Endothelial cell of umbilical vein (primary cell): ENCODE results near the gene PFKFB4. TPM values are rescaled to one million over a fixed set of nuclear protein-coding genes. Genes with fewer than 3 reads are reported as not detected.
"Not testable (repeated sequence)": the region's sequence is repeated elsewhere in the genome, so short reads cannot be mapped to it uniquely, and the experiment has no call there.

ENCODE experiments used
- BruUV-seq: library from RNA; stranded (reverse); fragments of 400-500 nt; replicated peaks from 2 replicates; lab custom pipeline; 2021; lab: Mats Ljungman, UMichigan
- CTCF ChIA-PET: fragments of 300-600, 350-600 bp; sonication (Branson Sonifier 250); formaldehyde crosslinking; loops from one replicate; lab custom pipeline; 2021; ENCODE audit warnings: antibody characterized with exemption, inconsistent platforms; lab: Charles Lee
- POLR2A ChIA-PET: fragments of 300-600, 350-600 bp; sonication (Branson Sonifier 250); formaldehyde crosslinking; loops from one replicate; lab custom pipeline; 2021; ENCODE audit warnings: antibody characterized with exemption, inconsistent platforms; lab: Charles Lee
- DNase-seq: peaks from one replicate; pipeline ENCODE4 v3.0.0-alpha.2; 2011; ENCODE audit warnings: low read depth, low spot score
- FAIRE-seq: peaks from 2 replicates; lab custom pipeline; 2011; peaks lifted over from hg19 to GRCh38; lab: Jason Lieb, UNC
- H2AFZ ChIP-seq: 2 replicates; pipeline ENCODE4 v1.6.0; 2012; ENCODE audit warnings: low read depth, low read length, control low read depth, inconsistent platforms
- H3K27ac ChIP-seq: 2 replicates; pipeline ENCODE4 v1.5.1; 2011; ENCODE audit warnings: low read depth, mild to moderate bottlenecking, control low read depth, low read length, moderate library complexity; ENCODE audit not compliant: insufficient read depth
- H3K27me3 ChIP-seq, 2 experiments: 2 replicates each; pipeline versions ENCODE4 v1.6.0 to v1.6.1; 2011; ENCODE audit warnings: low read length in 2 of 2, mixed read lengths in 1 of 2; ENCODE audit not compliant: control insufficient read depth in 2 of 2, insufficient read depth in 2 of 2
- H3K36me3 ChIP-seq, 2 experiments: 2 replicates in 1 of 2; 3 replicates in 1 of 2; pipeline ENCODE4 v1.5.1; 2011; ENCODE audit warnings: low read length in 2 of 2, mild to moderate bottlenecking in 1 of 2, moderate library complexity in 1 of 2; ENCODE audit not compliant: control insufficient read depth in 2 of 2, insufficient read depth in 2 of 2; ENCODE audit errors: extremely low read depth in 1 of 2
- H3K4me1 ChIP-seq: 3 replicates; pipeline ENCODE4 v1.5.1; 2011; ENCODE audit warnings: mild to moderate bottlenecking, low read length; ENCODE audit not compliant: control insufficient read depth, insufficient read depth; ENCODE audit errors: extremely low read depth
- H3K4me2 ChIP-seq: 2 replicates; pipeline ENCODE4 v1.6.1; 2011; ENCODE audit warnings: low read length, control low read depth, mixed read lengths; ENCODE audit not compliant: insufficient read depth
- H3K4me3 ChIP-seq, 3 experiments: fragments of 200-600 bp in 1 of 3; sonication (generic), shearing (Covaris generic) in 1 of 3; replicated peaks in 1 of 3; 2 replicates each; pipeline ENCODE4 v1.5.1; 2011 to 2016; ENCODE audit warnings: control low read depth in 3 of 3, low read length in 3 of 3, mild to moderate bottlenecking in 2 of 3, inconsistent platforms in 1 of 3, low read depth in 1 of 3, moderate library complexity in 1 of 3; ENCODE audit not compliant: insufficient read depth in 1 of 3
- H3K79me2 ChIP-seq: 2 replicates; pipeline ENCODE4 v1.6.0; 2012; ENCODE audit warnings: low read length, inconsistent platforms; ENCODE audit not compliant: control insufficient read depth, insufficient read depth
- H3K9ac ChIP-seq: replicated peaks from 2 replicates; pipeline ENCODE3; 2011; ENCODE audit warnings: low read length, control low read depth; ENCODE audit not compliant: insufficient read depth; ENCODE audit errors: extremely low read depth
- H3K9me1 ChIP-seq: replicated peaks from 3 replicates; pipeline ENCODE4 v1.6.0; 2011; ENCODE audit warnings: mild to moderate bottlenecking, low read length; ENCODE audit not compliant: control insufficient read depth, insufficient read depth; ENCODE audit errors: extremely low read depth
- H3K9me3 ChIP-seq: replicated peaks from 2 replicates; pipeline ENCODE4 v1.5.1; 2012; ENCODE audit warnings: low read length, inconsistent platforms; ENCODE audit not compliant: control insufficient read depth, insufficient read depth
- H4K20me1 ChIP-seq: replicated peaks from 2 replicates; pipeline ENCODE3; 2011; ENCODE audit warnings: mild to moderate bottlenecking, low read length; ENCODE audit not compliant: control insufficient read depth, insufficient read depth; ENCODE audit errors: extremely low read depth
- JUN ChIP-seq: IDR thresholded peaks from 2 replicates; pipeline ENCODE4 v1.6.1; 2011; ENCODE audit warnings: borderline replicate concordance, low read depth; ENCODE audit not compliant: insufficient read length, insufficient read depth
- POLR2A ChIP-seq: IDR thresholded peaks from 2 replicates; pipeline ENCODE4 v1.6.1; 2012; ENCODE audit warnings: low read depth, mild to moderate bottlenecking, control low read depth, low read length
- POLR2AphosphoS5 ChIP-seq: IDR thresholded peaks from 2 replicates; pipeline ENCODE4 v1.6.1; 2012; ENCODE audit warnings: low read depth, mild to moderate bottlenecking, control low read depth, low read length, moderate library complexity; ENCODE audit not compliant: insufficient read depth
- dilution Hi-C: fragments of 300-500 bp; cut with MboI; formaldehyde crosslinking; loops from one replicate; pipeline ENCODE4 v1.15.0; 2019; ENCODE audit warnings: low sequenced_read_pairs; ENCODE audit not compliant: extremely low pct_ligation_motif_present
- intact Hi-C: fragments of 100-400 bp; cut with micrococcal nuclease; formaldehyde crosslinking; loops from one replicate; pipeline ENCODE4 v1.10.0; 2022
- polyA plus RNA-seq, 4 experiments: library from polyadenylated mRNA; depleted of rRNA in 3 of 4; stranded (reverse) in 3 of 4; unstranded in 1 of 4; fragments of >200 nt; gene quantifications; 2 replicates each; pipeline versions ENCODE4 v1.2.1 to v1.2.3, GENCODE V29; 2011 to 2012; ENCODE audit warnings: missing spikeins in 1 of 4
- total RNA-seq: library from RNA; stranded (reverse); gene quantifications from 2 replicates; pipeline ENCODE4 v1.2.3, GENCODE V29; 2021
- TF ChIP-seq, protein P1 (sequence below), 2 donors: IDR thresholded peaks; 1 replicate in 1 of 2; 2 replicates in 1 of 2; pipeline ENCODE4 v1.5.1; 2011; ENCODE audit warnings: low read length in 2 of 2, mild to moderate bottlenecking in 2 of 2, moderate library complexity in 2 of 2, control low read depth in 1 of 2, inconsistent platforms in 1 of 2, low read depth in 1 of 2; ENCODE audit not compliant: insufficient read depth in 1 of 2; ENCODE audit errors: extremely low read depth in 1 of 2

The PFKFB4 gene
- total and polyA plus RNA-seq, 2 donors (not counting 3 experiments of a cell fraction or from before 2014, with no cell fraction given) = 4.0 to 4.2 TPM

DNA sequence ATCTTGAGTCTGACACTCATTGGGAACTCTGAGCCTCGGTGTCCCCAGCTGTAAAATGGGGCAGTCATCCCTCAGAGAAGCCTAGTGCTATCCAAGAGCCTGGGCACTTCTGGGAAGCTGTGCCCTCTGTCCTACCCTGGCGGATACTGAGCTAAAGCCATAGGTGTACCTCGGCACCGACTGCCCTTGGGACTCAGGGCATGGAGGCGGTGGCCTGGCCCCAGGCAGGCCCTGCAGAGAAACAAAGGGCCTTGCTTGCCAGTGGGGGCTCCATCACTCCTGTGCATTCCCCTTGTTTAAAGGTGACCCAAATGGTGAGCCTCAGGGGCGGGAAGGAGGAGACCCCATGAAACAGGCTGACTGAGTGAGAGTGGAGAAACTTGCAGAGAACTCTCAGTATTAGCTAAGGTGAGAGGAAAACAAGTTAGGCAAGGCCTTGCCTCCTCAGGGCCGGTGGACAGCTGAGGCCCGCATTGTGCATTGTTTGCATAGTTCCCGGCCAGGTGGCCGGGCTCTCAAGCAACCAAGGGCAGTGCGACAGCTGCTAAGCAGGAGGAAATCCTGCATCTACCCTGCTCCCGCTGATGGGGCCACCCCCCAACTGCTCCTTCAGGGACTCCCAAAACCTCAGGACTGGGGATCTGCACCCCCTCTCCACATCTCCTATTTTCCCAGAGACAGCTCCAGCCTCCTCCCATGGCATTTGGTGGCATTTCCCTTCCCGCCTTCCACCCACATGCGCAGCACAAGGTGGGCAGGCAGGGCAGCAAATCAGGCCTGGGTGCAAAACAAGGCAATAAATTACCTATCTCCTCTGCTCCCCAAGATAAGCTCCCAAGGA lies 4.3 kb downstream of the PFKFB4 start:
- dilution Hi-C loops (no loop called here), intact Hi-C loops (no loop called here)
- CTCF ChIA-PET = interaction anchor here (0.7 to 6.0 kb wide), 3 partner anchors 10 to 116 kb away, joined by 4 to 63 read pairs (median 5); no protein-coding TSS in a partner anchor
- Histone ChIP-seq H3K4me3 (no peak overlapping the region), H3K79me2 (no peaks in the 10 kb centered on the region), H3K36me3 (no peaks in the 10 kb centered on the region), H3K27ac (no peak overlapping the region), H3K9me1 (no peaks in the 10 kb centered on the region), H3K4me2 (no peak overlapping the region), H3K9me3 (no peaks in the 10 kb centered on the region), H4K20me1 (no peaks in the 10 kb centered on the region), H3K4me1 (peaks cover 3% of the 10 kb centered on the region), H3K27me3 (no peaks in the 10 kb centered on the region), H2AFZ (no peak overlapping the region), H3K9ac (no peak overlapping the region)
- POLR2A ChIA-PET = interaction anchor here (0.6 kb wide), 1 partner anchor 96 kb away, joined by 3 read pairs; no protein-coding TSS in a partner anchor
- TF ChIP-seq, protein P1, sequence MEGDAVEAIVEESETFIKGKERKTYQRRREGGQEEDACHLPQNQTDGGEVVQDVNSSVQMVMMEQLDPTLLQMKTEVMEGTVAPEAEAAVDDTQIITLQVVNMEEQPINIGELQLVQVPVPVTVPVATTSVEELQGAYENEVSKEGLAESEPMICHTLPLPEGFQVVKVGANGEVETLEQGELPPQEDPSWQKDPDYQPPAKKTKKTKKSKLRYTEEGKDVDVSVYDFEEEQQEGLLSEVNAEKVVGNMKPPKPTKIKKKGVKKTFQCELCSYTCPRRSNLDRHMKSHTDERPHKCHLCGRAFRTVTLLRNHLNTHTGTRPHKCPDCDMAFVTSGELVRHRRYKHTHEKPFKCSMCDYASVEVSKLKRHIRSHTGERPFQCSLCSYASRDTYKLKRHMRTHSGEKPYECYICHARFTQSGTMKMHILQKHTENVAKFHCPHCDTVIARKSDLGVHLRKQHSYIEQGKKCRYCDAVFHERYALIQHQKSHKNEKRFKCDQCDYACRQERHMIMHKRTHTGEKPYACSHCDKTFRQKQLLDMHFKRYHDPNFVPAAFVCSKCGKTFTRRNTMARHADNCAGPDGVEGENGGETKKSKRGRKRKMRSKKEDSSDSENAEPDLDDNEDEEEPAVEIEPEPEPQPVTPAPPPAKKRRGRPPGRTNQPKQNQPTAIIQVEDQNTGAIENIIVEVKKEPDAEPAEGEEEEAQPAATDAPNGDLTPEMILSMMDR (IDR thresholded peaks at IDR 0.05; ENCODE audit: extremely low read depth in 1 of 2, insufficient read depth in 1 of 2, low read depth in 1 of 2, low read length in 2 of 2) = no peak
- TF ChIP-seq POLR2A (no peak), POLR2AphosphoS5 (no peak), JUN (no peak)
- no TSS peak for BruUV-seq
- FAIRE-seq (no peak), DNase-seq (no peak)

GRCh38 chr3:48551651-48552050 lies 5.0 kb downstream of the PFKFB4 start:
- BruUV-seq, FAIRE-seq, H4K20me1 ChIP-seq, H2AFZ ChIP-seq, H3K4me2 ChIP-seq, H3K36me3 ChIP-seq, H3K9me3 ChIP-seq, H3K9me1 ChIP-seq, H3K4me3 ChIP-seq, intact Hi-C loops, dilution Hi-C loops, H3K27me3 ChIP-seq, POLR2A ChIA-PET, H3K4me1 ChIP-seq, DNase-seq, H3K9ac ChIP-seq, H3K27ac ChIP-seq, H3K79me2 ChIP-seq: not testable (repeated sequence)
- CTCF ChIA-PET = interaction anchor here (0.7 to 6.0 kb wide), 4 partner anchors 30 to 151 kb away, joined by 3 to 63 read pairs (median 34); a partner anchor contains a TSS
